Liver (tissue), 9 donors: ENCODE measurements around the gene SLIT1. TPM values are rescaled to one million over a fixed set of nuclear protein-coding genes. Genes with fewer than 3 reads are reported as not detected.
A peak's percentile ranks its signal among the peaks of the same experiment; 100 is the strongest.

Source experiments
- DNase-seq: peaks from one replicate; pipeline ENCODE4 v3.0.0-alpha.2; 2017; ENCODE audit warnings: low spot score
- H3K27ac ChIP-seq, 2 donors: one replicate each; pipeline ENCODE4 v1.7.0; 2013; ENCODE audit warnings: inconsistent platforms in 2 of 2, low read length in 2 of 2, control low read depth in 1 of 2, low read depth in 1 of 2, mild to moderate bottlenecking in 1 of 2
- H3K27me3 ChIP-seq, 4 donors: one replicate each; pipeline versions ENCODE4 v1.6.1 to v1.7.0; 2013; ENCODE audit warnings: low read length in 3 of 4, inconsistent platforms in 1 of 4, mild to moderate bottlenecking in 1 of 4, moderate library complexity in 1 of 4; ENCODE audit not compliant: control insufficient read depth in 4 of 4, insufficient read depth in 4 of 4
- H3K36me3 ChIP-seq, 4 donors: one replicate each; pipeline versions ENCODE4 v1.6.1 to v1.7.0; 2013; ENCODE audit warnings: low read length in 3 of 4, mild to moderate bottlenecking in 3 of 4, low read depth in 1 of 4, moderate library complexity in 1 of 4; ENCODE audit not compliant: control insufficient read depth in 4 of 4, insufficient read depth in 3 of 4
- H3K4me1 ChIP-seq, 4 donors: one replicate each; pipeline versions ENCODE4 v1.6.1 to v1.7.0; 2013; ENCODE audit warnings: low read length in 3 of 4, mild to moderate bottlenecking in 3 of 4, moderate library complexity in 1 of 4; ENCODE audit not compliant: control insufficient read depth in 4 of 4, insufficient read depth in 4 of 4
- H3K4me3 ChIP-seq, 3 donors: one replicate each; pipeline versions ENCODE4 v1.6.1 to v1.7.0; 2013; ENCODE audit warnings: low read length in 3 of 3, control low read depth in 1 of 3, low read depth in 1 of 3, mild to moderate bottlenecking in 1 of 3
- H3K9ac ChIP-seq, 2 donors: one replicate each; pipeline ENCODE4 v1.7.0; 2013; ENCODE audit warnings: low read length in 2 of 2, mild to moderate bottlenecking in 2 of 2, moderate library complexity in 2 of 2, control low read depth in 1 of 2, low read depth in 1 of 2
- H3K9me3 ChIP-seq, 4 donors: one replicate each; pipeline versions ENCODE4 v1.6.1 to v1.7.0; 2013; ENCODE audit warnings: low read length in 3 of 4; ENCODE audit not compliant: control insufficient read depth in 4 of 4
- ATF3 ChIP-seq: IDR thresholded peaks from 2 replicates; pipeline ENCODE4 v1.6.1; 2016; ENCODE audit warnings: antibody characterized with exemption
- EGR1 ChIP-seq, 2 donors: IDR thresholded peaks; 2 replicates each; pipeline ENCODE4 v1.6.1; 2016 to 2018; ENCODE audit warnings: antibody characterized with exemption in 2 of 2, low read depth in 2 of 2
- FOXA1 ChIP-seq: IDR thresholded peaks from 2 replicates; pipeline ENCODE4 v1.6.1; 2016; ENCODE audit warnings: antibody characterized with exemption
- GABPA ChIP-seq, 2 donors: IDR thresholded peaks in 1 of 2; conservative IDR thresholded peaks in 1 of 2; 2 replicates each; pipeline ENCODE4 v1.6.1; 2016; ENCODE audit warnings: antibody characterized with exemption in 2 of 2, mild to moderate bottlenecking in 1 of 2, moderate library complexity in 1 of 2
- HNF4A ChIP-seq, 2 donors: conservative IDR thresholded peaks; 2 replicates each; pipeline ENCODE4 v1.6.1; 2016; ENCODE audit warnings: antibody characterized with exemption in 2 of 2, mild to moderate bottlenecking in 2 of 2
- JUND ChIP-seq, 2 donors: IDR thresholded peaks; 2 replicates each; pipeline ENCODE4 v1.6.1; 2016; ENCODE audit warnings: antibody characterized with exemption in 2 of 2
- NR2F2 ChIP-seq: IDR thresholded peaks from 2 replicates; pipeline ENCODE4 v1.6.1; 2016; ENCODE audit warnings: antibody characterized with exemption
- RAD21 ChIP-seq, 2 donors: IDR thresholded peaks; 2 replicates each; pipeline ENCODE4 v1.6.1; 2016; ENCODE audit warnings: antibody characterized with exemption in 2 of 2, mild to moderate bottlenecking in 2 of 2
- REST ChIP-seq: IDR thresholded peaks from 2 replicates; pipeline ENCODE4 v1.6.1; 2016; ENCODE audit warnings: antibody characterized with exemption, mild to moderate bottlenecking
- RXRA ChIP-seq, 2 donors: IDR thresholded peaks; 2 replicates each; pipeline ENCODE4 v1.6.1; 2017 to 2018; ENCODE audit warnings: antibody characterized with exemption in 2 of 2, mild to moderate bottlenecking in 1 of 2
- TAF1 ChIP-seq: conservative IDR thresholded peaks from 2 replicates; pipeline ENCODE4 v1.6.1; 2016; ENCODE audit warnings: antibody characterized with exemption, mild to moderate bottlenecking
- YY1 ChIP-seq: IDR thresholded peaks from 2 replicates; pipeline ENCODE4 v1.6.1; 2016; ENCODE audit warnings: antibody characterized with exemption, mild to moderate bottlenecking
- ZBTB33 ChIP-seq: IDR thresholded peaks from 2 replicates; pipeline ENCODE4 v1.6.1; 2016; ENCODE audit warnings: antibody characterized with exemption
- WGBS: extraction: QIAGEN DNeasy Blood & Tissue Kit; methylation state at CpG from one replicate; pipeline ENCODE4 v1.1.7; 2013; 5-methylcytosine and 5-hydroxymethylcytosine counted together
- polyA plus RNA-seq, 2 donors: library from polyadenylated mRNA; stranded (reverse) in 1 of 2; unstranded in 1 of 2; fragments of 200-250 nt in 1 of 2; fragments of >200 nt in 1 of 2; fragmentation: Nextera tagmentation in 1 of 2; extraction: Ambion mirVana in 1 of 2; gene quantifications; one replicate each; pipeline versions ENCODE4 v1.2.1 to v1.2.3, GENCODE V29; 2013 to 2015
- total RNA-seq, 2 donors: library from RNA; depleted of rRNA; stranded (reverse); fragments of >200 nt; gene quantifications; one replicate each; pipeline ENCODE4 v1.2.3, GENCODE V29; 2014
- TF ChIP-seq, protein P1 (sequence below): fragments of 150-350 bp; IDR thresholded peaks from 2 replicates; pipeline ENCODE4 v1.5.1; 2017; ENCODE audit warnings: improper control_type of control experiment, low read depth, low read length; ENCODE audit not compliant: missing input control
- donor health status: healthy.
- donor health status: healthy.
- donor health status: healthy.
- donor health status: healthy.
- donor health status: healthy.

The SLIT1 gene
- total and polyA plus RNA-seq, 4 donors: under 0.01 to 0.14 (median 0.06) TPM

DNA sequence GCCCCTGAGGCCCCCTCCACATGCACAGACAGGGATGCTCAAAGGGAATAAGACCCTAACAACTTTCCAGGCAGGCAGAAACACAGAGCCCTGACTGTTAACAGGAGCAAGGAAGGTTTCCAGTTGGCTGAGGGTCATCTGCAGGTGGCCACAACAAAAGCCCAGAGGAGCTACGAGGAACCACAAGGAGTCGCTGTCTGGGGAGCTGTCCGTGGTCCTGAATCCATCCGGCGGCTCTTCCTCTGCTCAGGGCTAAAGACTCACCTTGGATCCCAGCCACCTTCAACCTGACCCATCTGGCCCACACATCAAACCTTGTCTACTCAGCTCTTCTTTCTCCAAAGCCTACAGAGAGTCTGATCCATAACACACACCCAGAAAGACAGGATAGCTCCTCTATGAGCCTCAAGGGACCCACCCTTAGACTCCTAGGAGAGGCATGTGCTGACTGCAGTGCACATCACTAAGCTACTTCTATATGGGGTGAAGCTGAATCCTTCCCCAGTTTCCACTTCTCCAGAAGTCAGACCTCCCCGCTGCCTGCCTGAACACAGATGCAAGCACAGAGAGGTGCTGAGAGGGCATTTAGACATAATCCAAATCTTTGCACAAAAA, 104.0 kb downstream of the SLIT1 start:
- WGBS: 15% methylated on average over 6 of the region's 6 CpGs
- peak; percentile 73 for DNase-seq
- no peaks in the 10 kb centered on the region for H3K27me3 ChIP-seq

DNA sequence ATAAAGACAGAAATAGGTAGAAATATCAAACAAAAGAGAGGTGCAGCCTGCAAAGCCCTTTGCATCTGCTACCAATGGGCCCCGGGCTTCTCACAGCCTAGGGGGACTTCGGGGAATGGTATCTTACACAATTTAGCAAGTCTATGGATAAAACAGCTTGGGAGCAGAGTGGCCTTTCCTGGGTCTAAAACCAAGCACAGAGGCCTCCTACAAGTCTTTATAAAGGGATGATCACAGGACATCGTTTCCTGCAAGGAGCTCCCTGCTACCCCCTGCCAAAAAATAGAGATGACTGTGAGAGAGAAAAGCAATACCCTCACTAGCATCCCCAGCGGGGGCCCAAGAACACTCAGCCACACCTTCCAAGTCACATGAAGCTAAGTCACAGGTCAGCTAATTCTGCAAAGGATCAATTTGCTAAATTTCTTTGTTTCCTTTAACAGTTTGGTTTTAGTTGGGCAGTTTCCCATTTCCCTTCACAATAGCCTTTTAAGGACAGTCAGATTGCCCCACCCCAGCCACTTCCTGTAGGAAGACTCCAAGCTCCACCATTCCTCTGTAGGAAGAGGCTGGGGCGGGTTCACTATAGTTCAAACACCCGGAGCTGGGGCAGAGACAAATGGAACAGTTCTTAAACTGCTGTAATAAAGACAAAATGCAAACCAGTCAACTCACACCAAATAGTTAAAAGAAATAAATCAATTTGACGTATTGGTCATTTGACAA, 105.5 kb downstream of the SLIT1 start:
- no peak overlapping the region for H3K9ac ChIP-seq
- no peaks in the 10 kb centered on the region for H3K9me3 ChIP-seq
- WGBS: 45% methylated on average over 7 of the region's 7 CpGs
- H3K27ac ChIP-seq: no peak overlapping the region
- DNase-seq: no peak
- no peaks in the 10 kb centered on the region for H3K27me3 ChIP-seq
- no peaks in the 10 kb centered on the region for H3K36me3 ChIP-seq
- H3K4me1 ChIP-seq: no peaks in the 10 kb centered on the region
- no peak overlapping the region for H3K4me3 ChIP-seq
- TF ChIP-seq RXRA (IDR thresholded peaks at IDR 0.05) (no peak), RAD21 (IDR thresholded peaks at IDR 0.05) (no peak), GABPA (IDR thresholded peaks at IDR 0.05 in 1 of 2, conservative IDR thresholded peaks at IDR 0.05 in 1 of 2) (no peak), NR2F2 (no peak), ATF3 (no peak), JUND (IDR thresholded peaks at IDR 0.05) (no peak), EGR1 (IDR thresholded peaks at IDR 0.05; ENCODE audit: low read depth in 2 of 2) (no peak), TAF1 (no peak), HNF4A (conservative IDR thresholded peaks at IDR 0.05) (no peak), ZBTB33 (no peak), FOXA1 (no peak)
- TF ChIP-seq, protein P1, sequence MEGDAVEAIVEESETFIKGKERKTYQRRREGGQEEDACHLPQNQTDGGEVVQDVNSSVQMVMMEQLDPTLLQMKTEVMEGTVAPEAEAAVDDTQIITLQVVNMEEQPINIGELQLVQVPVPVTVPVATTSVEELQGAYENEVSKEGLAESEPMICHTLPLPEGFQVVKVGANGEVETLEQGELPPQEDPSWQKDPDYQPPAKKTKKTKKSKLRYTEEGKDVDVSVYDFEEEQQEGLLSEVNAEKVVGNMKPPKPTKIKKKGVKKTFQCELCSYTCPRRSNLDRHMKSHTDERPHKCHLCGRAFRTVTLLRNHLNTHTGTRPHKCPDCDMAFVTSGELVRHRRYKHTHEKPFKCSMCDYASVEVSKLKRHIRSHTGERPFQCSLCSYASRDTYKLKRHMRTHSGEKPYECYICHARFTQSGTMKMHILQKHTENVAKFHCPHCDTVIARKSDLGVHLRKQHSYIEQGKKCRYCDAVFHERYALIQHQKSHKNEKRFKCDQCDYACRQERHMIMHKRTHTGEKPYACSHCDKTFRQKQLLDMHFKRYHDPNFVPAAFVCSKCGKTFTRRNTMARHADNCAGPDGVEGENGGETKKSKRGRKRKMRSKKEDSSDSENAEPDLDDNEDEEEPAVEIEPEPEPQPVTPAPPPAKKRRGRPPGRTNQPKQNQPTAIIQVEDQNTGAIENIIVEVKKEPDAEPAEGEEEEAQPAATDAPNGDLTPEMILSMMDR: no peak

More for the DNA sequence above, 104.0 kb downstream of the SLIT1 start:
- H3K36me3 ChIP-seq: no peaks in the 10 kb centered on the region
- TF ChIP-seq YY1 (no peak), RXRA (IDR thresholded peaks at IDR 0.05) (peak in 1 of 2 donors; percentile 21), NR2F2 (no peak), REST (peak; percentile 100), RAD21 (IDR thresholded peaks at IDR 0.05) (peak; percentile 27 to 53)
- TF ChIP-seq, protein P1: peak; percentile 46
- H3K4me1 ChIP-seq: no peaks in the 10 kb centered on the region
- no peak overlapping the region for H3K9ac ChIP-seq
- no peak overlapping the region for H3K27ac ChIP-seq
- H3K4me3 ChIP-seq: no peak overlapping the region
- no peaks in the 10 kb centered on the region for H3K9me3 ChIP-seq
